WI38 (cell line): Measurements from ENCODE around the gene KRTDAP.

Experiments
- H3K4me3 ChIP-seq: 2 replicates; pipeline ENCODE4 v1.5.1; 2011; ENCODE audit warnings: low read depth, mild to moderate bottlenecking, control low read depth, low read length
- CTCF ChIP-seq: IDR thresholded peaks from 2 replicates; pipeline ENCODE4 v1.5.1; 2012; ENCODE audit warnings: low read depth, mild to moderate bottlenecking, control low read depth, low read length

The KRTDAP gene

GRCh38 chr19:35511337-35511736, 21.1 kb upstream of the KRTDAP start:
- H3K4me3 ChIP-seq = no peak overlapping the region
- TF ChIP-seq CTCF = no peak

GRCh38 chr19:35510626-35510964, 20.3 kb upstream of the KRTDAP start:
- H3K4me3 ChIP-seq = no peak overlapping the region
- no peak for TF ChIP-seq CTCF

- H3K4me3 ChIP-seq = peak overlapping the region; percentile 27
- peak; percentile 79 for TF ChIP-seq CTCF
Observed at GRCh38 chr19:35509861-35510625, 19.8 kb upstream of the KRTDAP start.

GRCh38 chr19:35509018-35509652, 18.9 kb upstream of the KRTDAP start:
- no peak for TF ChIP-seq CTCF
- no peak overlapping the region for H3K4me3 ChIP-seq

GRCh38 chr19:35508129-35508528, 17.9 kb upstream of the KRTDAP start:
- no peak for TF ChIP-seq CTCF
- H3K4me3 ChIP-seq = no peak overlapping the region

GRCh38 chr19:35507561-35507960, 17.3 kb upstream of the KRTDAP start:
- TF ChIP-seq CTCF = no peak
- no peak overlapping the region for H3K4me3 ChIP-seq

GRCh38 chr19:35506011-35506410, 15.7 kb upstream of the KRTDAP start:
- no peak overlapping the region for H3K4me3 ChIP-seq
- no peak for TF ChIP-seq CTCF
